Measurements from ENCODE around the gene IKZF2.

Gene IKZF2

DNA sequence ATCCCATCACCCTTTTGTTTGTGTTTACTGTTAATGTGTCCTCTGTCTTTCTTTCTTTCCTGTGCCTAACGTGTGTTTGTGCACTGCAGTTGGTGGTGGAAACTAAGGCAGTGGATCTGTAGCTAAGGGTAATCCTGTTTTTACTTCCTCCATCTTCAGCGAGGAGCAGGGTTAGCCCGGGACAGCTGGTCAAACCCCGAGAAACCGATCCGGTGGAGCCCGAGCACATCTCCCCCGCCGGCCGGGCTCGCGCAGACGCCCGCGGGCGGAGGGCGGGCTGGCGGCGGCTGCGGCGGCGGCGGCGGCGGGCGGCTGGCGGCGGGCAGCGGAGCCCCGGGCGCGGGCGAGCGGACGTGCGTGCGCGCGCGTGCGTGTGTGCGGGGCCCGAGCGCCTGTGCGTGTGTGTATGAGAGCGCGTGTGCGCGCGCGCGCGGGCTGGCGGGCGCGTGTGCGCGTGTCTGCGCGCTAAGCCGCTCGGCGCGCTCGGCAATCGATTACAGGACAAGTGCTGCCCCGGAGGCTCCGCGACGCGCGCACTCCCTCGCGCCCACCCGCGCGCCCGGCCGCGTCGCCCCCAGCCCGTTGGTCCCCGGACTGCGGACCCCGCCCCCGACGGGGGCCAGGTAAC lies at the start of gene IKZF2:
Gene IKZF2 (minus strand): TSS at position 176 of the 628 bp plus-strand sequence. CDS start 2,983 bp downstream, outside the sequence.
- no peak for TF ChIP-seq FOXM1 (IDR thresholded peaks at IDR 0.05; ENCODE audit: borderline replicate concordance)
- TF ChIP-seq SUZ12 (IDR thresholded peaks at IDR 0.05), result no peak
- TF ChIP-seq, protein P1, sequence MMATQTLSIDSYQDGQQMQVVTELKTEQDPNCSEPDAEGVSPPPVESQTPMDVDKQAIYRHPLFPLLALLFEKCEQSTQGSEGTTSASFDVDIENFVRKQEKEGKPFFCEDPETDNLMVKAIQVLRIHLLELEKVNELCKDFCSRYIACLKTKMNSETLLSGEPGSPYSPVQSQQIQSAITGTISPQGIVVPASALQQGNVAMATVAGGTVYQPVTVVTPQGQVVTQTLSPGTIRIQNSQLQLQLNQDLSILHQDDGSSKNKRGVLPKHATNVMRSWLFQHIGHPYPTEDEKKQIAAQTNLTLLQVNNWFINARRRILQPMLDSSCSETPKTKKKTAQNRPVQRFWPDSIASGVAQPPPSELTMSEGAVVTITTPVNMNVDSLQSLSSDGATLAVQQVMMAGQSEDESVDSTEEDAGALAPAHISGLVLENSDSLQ (IDR thresholded peaks at IDR 0.05), result no peak
- TF ChIP-seq ZNF384 (IDR thresholded peaks at IDR 0.05), result no peak
- TF ChIP-seq TARDBP (IDR thresholded peaks at IDR 0.05), result no peak
- peak; percentile 67; the same call in 1 of the 2 replicates for TF ChIP-seq ARNT (IDR thresholded peaks at IDR 0.05)
- POLR2A ChIA-PET, result interaction anchor here (1.6 kb wide), 1 partner anchor 11 kb away, joined by 4 read pairs; no protein-coding TSS in a partner anchor
- CTCF ChIA-PET, result no interaction called here
- peak; percentile 76 for DNase-seq (ENCODE audit: extremely low spot score)

DNA sequence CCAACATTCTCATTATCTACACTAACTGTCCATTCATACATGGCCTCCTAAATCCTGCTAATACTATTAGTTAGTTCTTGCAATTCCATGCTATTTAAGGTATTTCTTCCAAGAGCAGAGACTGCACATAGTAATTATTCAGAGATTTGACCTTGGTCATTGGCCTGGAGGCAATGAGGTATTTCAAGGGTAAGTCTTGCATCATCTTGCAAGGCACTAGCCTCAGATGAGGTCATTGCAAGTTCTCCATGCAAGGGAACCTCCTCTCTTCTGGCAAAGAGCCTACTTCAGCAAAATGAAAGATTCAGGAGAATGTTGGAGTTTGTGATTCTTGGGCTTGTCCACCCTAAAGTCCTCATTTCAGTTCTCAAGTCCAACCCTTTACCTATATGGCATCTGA lies 48.5 kb upstream of the IKZF2 start:
- POLR2A ChIA-PET, result no interaction called here
- CTCF ChIA-PET, result no interaction called here
- DNase-seq (ENCODE audit: extremely low spot score), result no peak
- TF ChIP-seq ELF4 (IDR thresholded peaks at IDR 0.05), result no peak
- TF ChIP-seq NFRKB (IDR thresholded peaks at IDR 0.05), result no peak
- no peak for TF ChIP-seq BHLHE40 (IDR thresholded peaks at IDR 0.05; ENCODE audit: borderline replicate concordance)
- TF ChIP-seq FOXK2 (IDR thresholded peaks at IDR 0.05), result no peak
- no peak for TF ChIP-seq SUZ12 (IDR thresholded peaks at IDR 0.05)
- TF ChIP-seq TARDBP (IDR thresholded peaks at IDR 0.05), result no peak
- no peak for TF ChIP-seq FOXA1 (IDR thresholded peaks at IDR 0.05)
- TF ChIP-seq SP1 (IDR thresholded peaks at IDR 0.05), result no peak
- no peak for TF ChIP-seq LEF1 (IDR thresholded peaks at IDR 0.05; ENCODE audit: borderline replicate concordance)
- TF ChIP-seq FOXM1 (IDR thresholded peaks at IDR 0.05; ENCODE audit: borderline replicate concordance), result no peak
- no peak for TF ChIP-seq ZNF384 (IDR thresholded peaks at IDR 0.05)
- TF ChIP-seq CTBP1 (IDR thresholded peaks at IDR 0.05; ENCODE audit: borderline replicate concordance), result no peak
- TF ChIP-seq, protein P1 (IDR thresholded peaks at IDR 0.05), result no peak
- TF ChIP-seq ARNT (IDR thresholded peaks at IDR 0.05), result no peak

DNA sequence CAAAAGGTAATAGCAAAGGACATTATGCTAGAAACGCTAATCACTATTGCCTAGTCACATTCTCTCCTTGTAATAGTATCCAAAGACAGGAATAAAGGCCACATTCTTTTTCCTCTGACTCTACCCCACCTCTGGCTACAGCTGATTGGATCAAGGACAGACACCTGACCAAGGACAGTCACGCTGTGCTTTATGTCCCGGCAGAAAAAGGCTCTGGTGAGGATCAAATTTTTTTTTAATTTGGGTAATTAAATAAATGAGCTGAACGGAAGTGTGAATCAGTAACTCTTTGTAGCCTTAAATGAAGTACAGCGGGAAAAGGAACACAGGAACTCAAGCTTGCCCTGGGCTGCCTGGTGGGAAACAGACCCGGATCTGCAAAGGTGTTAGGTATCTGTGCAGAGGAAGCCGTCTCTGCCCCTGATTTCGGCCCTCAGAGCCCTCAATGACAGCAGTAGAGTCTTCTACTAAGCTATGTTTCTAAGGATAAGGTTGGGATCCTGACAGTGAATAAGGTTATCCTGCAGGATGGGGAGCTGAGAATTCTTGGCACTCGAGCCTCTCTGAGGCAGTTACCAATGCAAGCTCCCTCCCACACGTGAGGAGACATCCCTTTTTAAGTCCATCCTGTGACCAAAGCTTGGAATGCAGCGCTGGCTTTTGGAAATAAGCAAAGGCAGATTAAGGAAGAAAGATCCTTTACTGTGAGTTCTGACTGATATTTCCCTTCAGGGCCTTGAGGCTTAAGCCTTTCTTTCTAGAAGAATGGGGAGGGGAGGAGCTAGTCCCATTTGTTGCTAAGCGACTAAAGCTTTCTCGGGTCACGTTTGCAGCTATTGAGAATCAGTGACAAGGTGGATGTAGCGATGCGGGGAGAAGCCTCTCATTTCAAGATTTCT lies 37.8 kb upstream of the IKZF2 start:
- TF ChIP-seq CTBP1 (IDR thresholded peaks at IDR 0.05; ENCODE audit: borderline replicate concordance) (no peak), ZNF384 (IDR thresholded peaks at IDR 0.05) (no peak), SUZ12 (IDR thresholded peaks at IDR 0.05) (no peak), FOXM1 (IDR thresholded peaks at IDR 0.05; ENCODE audit: borderline replicate concordance) (no peak), L3MBTL2 (conservative IDR thresholded peaks at IDR 0.05) (no peak), TARDBP (IDR thresholded peaks at IDR 0.05) (no peak), NFRKB (IDR thresholded peaks at IDR 0.05) (no peak), HDGF (IDR thresholded peaks at IDR 0.05; ENCODE audit: borderline replicate concordance) (no peak), FOXA1 (IDR thresholded peaks at IDR 0.05) (no peak), FOXK2 (IDR thresholded peaks at IDR 0.05) (no peak), LEF1 (IDR thresholded peaks at IDR 0.05; ENCODE audit: borderline replicate concordance) (no peak), ELF4 (IDR thresholded peaks at IDR 0.05) (no peak), BHLHE40 (IDR thresholded peaks at IDR 0.05; ENCODE audit: borderline replicate concordance) (no peak), ARNT (IDR thresholded peaks at IDR 0.05) (no peak), SP1 (IDR thresholded peaks at IDR 0.05) (no peak)
- TF ChIP-seq, protein P1 (IDR thresholded peaks at IDR 0.05), result no peak
- CTCF ChIA-PET, result interaction anchor here (0.6 kb wide), 1 partner anchor 25 kb away, joined by 3 read pairs; no protein-coding TSS in a partner anchor
- POLR2A ChIA-PET, result no interaction called here
- no peak for DNase-seq (ENCODE audit: extremely low spot score)

DNA sequence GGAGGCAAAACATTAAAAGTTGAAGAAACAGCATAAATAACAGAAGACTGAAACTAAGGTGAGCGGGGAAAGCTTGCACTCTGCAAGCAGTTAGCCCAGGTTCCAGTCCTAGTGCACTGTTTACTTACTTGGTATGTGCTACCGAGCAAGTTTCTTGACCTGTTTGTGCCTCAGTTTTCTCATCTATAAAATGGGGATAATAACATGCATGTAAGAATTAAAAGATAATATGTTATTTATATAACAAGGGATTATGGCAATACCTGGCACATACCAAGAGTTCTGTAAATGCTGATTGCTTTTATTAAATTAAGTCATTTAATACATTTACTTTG lies 37.1 kb upstream of the IKZF2 start:
- TF ChIP-seq HDGF (IDR thresholded peaks at IDR 0.05; ENCODE audit: borderline replicate concordance) (no peak), SP1 (IDR thresholded peaks at IDR 0.05) (no peak), ARNT (IDR thresholded peaks at IDR 0.05) (no peak), FOXM1 (IDR thresholded peaks at IDR 0.05; ENCODE audit: borderline replicate concordance) (no peak), NFRKB (IDR thresholded peaks at IDR 0.05) (no peak), SUZ12 (IDR thresholded peaks at IDR 0.05) (no peak), FOXA1 (IDR thresholded peaks at IDR 0.05) (no peak), FOXK2 (IDR thresholded peaks at IDR 0.05) (no peak), ELF4 (IDR thresholded peaks at IDR 0.05) (no peak), LEF1 (IDR thresholded peaks at IDR 0.05; ENCODE audit: borderline replicate concordance) (no peak), BHLHE40 (IDR thresholded peaks at IDR 0.05; ENCODE audit: borderline replicate concordance) (no peak), ZNF384 (IDR thresholded peaks at IDR 0.05) (no peak), TARDBP (IDR thresholded peaks at IDR 0.05) (no peak), L3MBTL2 (conservative IDR thresholded peaks at IDR 0.05) (no peak), CTBP1 (IDR thresholded peaks at IDR 0.05; ENCODE audit: borderline replicate concordance) (no peak)
- TF ChIP-seq, protein P1 (IDR thresholded peaks at IDR 0.05), result no peak
- POLR2A ChIA-PET, result no interaction called here
- DNase-seq (ENCODE audit: extremely low spot score), result no peak
- CTCF ChIA-PET, result no interaction called here

All from HEK293T (cell line).